HG02981 (cell line): ENCODE measurements around the gene SMC6.

Experiments
- ATAC-seq: cut with Tn5 transposase; IDR thresholded peaks from one replicate; pipeline ENCODE4 v1.9.1; 2021; ENCODE audit warnings: mild to moderate bottlenecking, moderate library complexity; ENCODE audit not compliant: unreplicated experiment

Gene SMC6

GRCh38 chr2:17768894-17769293 lies 15.3 kb upstream of the SMC6 start:
- ATAC-seq = no peak

- no peak for ATAC-seq
Observed at GRCh38 chr2:17765398-17765797, 11.8 kb upstream of the SMC6 start.

GRCh38 chr2:17763641-17764333 lies 10.2 kb upstream of the SMC6 start:
- no peak for ATAC-seq

GRCh38 chr2:17762451-17762850 lies 8.8 kb upstream of the SMC6 start:
- no peak for ATAC-seq

GRCh38 chr2:17759805-17760204 lies 6.2 kb upstream of the SMC6 start:
- no peak for ATAC-seq

- no peak for ATAC-seq
Observed at GRCh38 chr2:17758118-17758517, 4.5 kb upstream of the SMC6 start.

GRCh38 chr2:17757321-17757720 lies 3.7 kb upstream of the SMC6 start:
- ATAC-seq = no peak

- no peak for ATAC-seq
Observed at GRCh38 chr2:17756668-17757067, 3.1 kb upstream of the SMC6 start.

- ATAC-seq = no peak
Observed at GRCh38 chr2:17754773-17755425, 1.3 kb upstream of the SMC6 start.

- ATAC-seq = peak; percentile 32
Observed at GRCh38 chr2:17752892-17753802, 463 bp downstream of the SMC6 start.

GRCh38 chr2:17752246-17752645 lies 1.4 kb downstream of the SMC6 start:
- no peak for ATAC-seq

- ATAC-seq = peak; percentile 27
Observed at GRCh38 chr2:17749753-17750438, 3.7 kb downstream of the SMC6 start.

- no peak for ATAC-seq
Observed at GRCh38 chr2:17748745-17749144, 4.9 kb downstream of the SMC6 start.

- ATAC-seq = no peak
Observed at GRCh38 chr2:17747684-17748452, 5.7 kb downstream of the SMC6 start.

- ATAC-seq = no peak
Observed at GRCh38 chr2:17740203-17740602, 13.4 kb downstream of the SMC6 start.

GRCh38 chr2:17736989-17737388 lies 16.6 kb downstream of the SMC6 start:
- no peak for ATAC-seq

- ATAC-seq = no peak
Observed at GRCh38 chr2:17735864-17736263, 17.7 kb downstream of the SMC6 start.

GRCh38 chr2:17733599-17733998 lies 20.0 kb downstream of the SMC6 start:
- no peak for ATAC-seq

- ATAC-seq = no peak
Observed at GRCh38 chr2:17729880-17730279, 23.7 kb downstream of the SMC6 start.

- no peak for ATAC-seq
Observed at GRCh38 chr2:17728210-17728609, 25.4 kb downstream of the SMC6 start.
